ENCODE results near the gene HUNK.

HUNK gene

GRCh38 chr21:31986035-31986856 lies 113.4 kb downstream of the HUNK start:
- no peak for TF ChIP-seq CTCF (IDR thresholded peaks at IDR 0.05; ENCODE audit: extremely low read depth, insufficient read depth, missing control alignments)
- DNase-seq (ENCODE audit: low spot score), result no peak
- in situ Hi-C loops (cut with MboI; ENCODE audit: low pct_unique_long_range_greater_than_20kb, low sequenced_read_pairs, unreplicated experiment), result no loop called here

GRCh38 chr21:31987696-31988095 lies 114.9 kb downstream of the HUNK start:
- in situ Hi-C loops (cut with MboI; ENCODE audit: low pct_unique_long_range_greater_than_20kb, low sequenced_read_pairs, unreplicated experiment), result no loop called here
- TF ChIP-seq CTCF (IDR thresholded peaks at IDR 0.05; ENCODE audit: extremely low read depth, insufficient read depth, missing control alignments), result no peak
- no peak for DNase-seq (ENCODE audit: low spot score)

DNA sequence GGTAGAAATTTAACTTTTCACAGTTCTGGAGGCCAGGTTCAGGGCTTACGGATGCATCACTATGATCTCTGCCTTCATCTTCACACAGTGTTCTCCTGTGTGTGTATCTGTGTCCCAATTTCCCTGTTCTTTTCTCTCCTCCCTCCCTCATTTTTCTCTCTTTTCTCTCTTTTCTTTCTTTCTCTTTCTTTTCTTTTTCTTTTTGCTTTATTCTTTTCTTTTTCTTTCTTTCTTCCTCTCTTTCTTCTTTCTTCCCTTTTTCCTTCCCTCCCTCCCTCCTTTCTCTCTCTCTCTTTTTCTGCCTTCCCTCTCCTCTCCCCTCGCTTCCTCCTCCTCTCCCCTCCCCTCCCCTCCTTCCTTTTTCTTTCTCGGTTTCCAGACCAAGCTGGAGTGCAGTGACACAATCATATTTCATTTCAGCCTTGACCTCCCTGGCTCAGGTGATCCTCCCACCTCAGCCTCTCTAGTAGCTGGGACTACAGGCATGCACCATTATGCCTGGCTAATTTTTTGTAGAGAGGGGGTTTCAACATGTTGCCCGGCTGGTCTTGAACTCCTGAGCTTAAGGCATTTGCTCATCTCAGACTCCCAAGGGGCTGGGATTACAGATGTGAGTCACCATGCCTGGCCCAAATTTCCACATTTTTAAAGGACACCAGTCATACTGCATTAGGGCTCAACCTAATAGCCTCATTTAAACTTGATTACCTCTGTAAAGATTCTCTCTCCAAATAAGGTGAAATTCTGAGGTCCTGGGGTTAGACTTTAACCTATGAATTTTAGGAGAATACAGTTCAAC lies 115.9 kb downstream of the HUNK start:
- TF ChIP-seq CTCF (IDR thresholded peaks at IDR 0.05; ENCODE audit: extremely low read depth, insufficient read depth, missing control alignments), result no peak
- DNase-seq (ENCODE audit: low spot score), result no peak
- in situ Hi-C loops (cut with MboI; ENCODE audit: low pct_unique_long_range_greater_than_20kb, low sequenced_read_pairs, unreplicated experiment), result no loop called here

- no peak for DNase-seq (ENCODE audit: low spot score)
- no peak for TF ChIP-seq CTCF (IDR thresholded peaks at IDR 0.05; ENCODE audit: extremely low read depth, insufficient read depth, missing control alignments)
- in situ Hi-C loops (cut with MboI; ENCODE audit: low pct_unique_long_range_greater_than_20kb, low sequenced_read_pairs, unreplicated experiment), result no loop called here
Observed at GRCh38 chr21:31991356-31992331, 118.8 kb downstream of the HUNK start.

GRCh38 chr21:31992391-31992790 lies 119.6 kb downstream of the HUNK start:
- TF ChIP-seq CTCF (IDR thresholded peaks at IDR 0.05; ENCODE audit: extremely low read depth, insufficient read depth, missing control alignments), result no peak
- in situ Hi-C loops (cut with MboI; ENCODE audit: low pct_unique_long_range_greater_than_20kb, low sequenced_read_pairs, unreplicated experiment), result no loop called here
- DNase-seq (ENCODE audit: low spot score), result no peak
